ENCODE results near the gene KCNK3. TPM values are rescaled to one million over a fixed set of nuclear protein-coding genes. Genes with fewer than 3 reads are reported as not detected.

The KCNK3 gene
- total and polyA plus RNA-seq, 10 of the 15 experiments (the other 5 are each of a cell fraction or from before 2014, with no cell fraction given) = 0.13 TPM; not detected in 9

- H3K9ac ChIP-seq (ENCODE audit: control insufficient read depth, insufficient read depth, low read length) = no peak overlapping the region
- H3K79me2 ChIP-seq (ENCODE audit: control insufficient read depth, insufficient read depth, low read length) = no peaks in the 10 kb centered on the region
- 20% methylated on average over 3 of the region's 3 CpGs for WGBS (ENCODE audit: insufficient coverage, insufficient replicate concordance, low lambda C conversion rate, missing lambda C conversion rate)
- ATAC-seq = no peak
- H4K20me1 ChIP-seq (ENCODE audit: control insufficient read depth, insufficient read depth) = no peaks in the 10 kb centered on the region
- no peaks in the 10 kb centered on the region for H3K36me3 ChIP-seq (ENCODE audit: control insufficient read depth in 2 of 2, insufficient read depth in 2 of 2, low read length in 1 of 2)
- POLR2A ChIA-PET = no interaction called here
- RAD21 ChIA-PET (ENCODE audit: unreplicated experiment) = no interaction called here
- no TSS peak for BruUV-seq (replicated peaks)
- no peaks in the 10 kb centered on the region for H3K9me3 ChIP-seq (replicated peaks; ENCODE audit: control insufficient read depth, insufficient read depth, low read length)
- no peaks in the 10 kb centered on the region; a peak in 1 of 4 replicates for H3K27me3 ChIP-seq (replicated peaks in 1 of 2; ENCODE audit: control insufficient read depth in 2 of 2, insufficient read depth in 2 of 2, low read length in 1 of 2)
- no peaks in the 10 kb centered on the region for H3K4me1 ChIP-seq (ENCODE audit: control insufficient read depth, insufficient read depth, low read length)
- SMC1A ChIA-PET (ENCODE audit: uncharacterized antibody, unreplicated experiment) = no interaction called here
- H3K27ac ChIP-seq (ENCODE audit: control insufficient read depth, insufficient read depth) = no peak overlapping the region
- no peak overlapping the region for H3K4me3 ChIP-seq
- TF ChIP-seq RCOR1 (conservative IDR thresholded peaks at IDR 0.05; ENCODE audit: low read depth, low read length) (no peak), SUZ12 (IDR thresholded peaks at IDR 0.05; ENCODE audit: unreplicated experiment) (no peak), USF2 (IDR thresholded peaks at IDR 0.05; ENCODE audit: borderline replicate concordance, low read depth, low read length) (no peak), CEBPB (IDR thresholded peaks at IDR 0.05; ENCODE audit: borderline replicate concordance in 1 of 2, low read depth in 2 of 2, low read length in 2 of 2) (no peak), BHLHE40 (IDR thresholded peaks at IDR 0.05; ENCODE audit: borderline replicate concordance in 1 of 2, low read depth in 2 of 2, low read length in 1 of 2) (no peak), GATAD2B (conservative IDR thresholded peaks at IDR 0.05; ENCODE audit: low read depth) (no peak), FOS (IDR thresholded peaks at IDR 0.05; ENCODE audit: borderline replicate concordance, extremely low read depth, insufficient read length) (no peak), RB1 (IDR thresholded peaks at IDR 0.05; ENCODE audit: borderline replicate concordance) (no peak), PML (IDR thresholded peaks at IDR 0.05; ENCODE audit: low read length) (no peak)
- CTCF ChIA-PET = interaction anchor here (0.6 kb wide), 1 partner anchor 11 kb away, joined by 3 read pairs; no protein-coding TSS in a partner anchor
- H2AFZ ChIP-seq (ENCODE audit: control insufficient read depth, low read depth, low read length) = no peak overlapping the region
- FAIRE-seq = no peak
- no peak for DNase-seq (ENCODE audit: low read depth, low spot score)
- no peak overlapping the region for H3K4me2 ChIP-seq (ENCODE audit: control insufficient read depth, insufficient read depth)
- in situ Hi-C loops (cut with MboI) (no loop called here), intact Hi-C loops (cut with micrococcal nuclease; ENCODE audit: unreplicated experiment) (no loop called here)
These were observed 44.5 kb upstream of the KCNK3 start for GRCh38 chr2:26647981-26648380.
